HEK293T (cell line): ENCODE results near the gene MAP3K14.

Experiments
- CTCF ChIA-PET: fragments of 350-600 bp; formaldehyde crosslinking; extraction: SDS; loops from one replicate; lab custom pipeline; 2021; ENCODE audit warnings: antibody characterized with exemption, inconsistent platforms; lab: Yijun Ruan, JAX
- POLR2A ChIA-PET: fragments of 350-600 bp; formaldehyde crosslinking; extraction: SDS; loops from one replicate; lab custom pipeline; 2020; ENCODE audit warnings: antibody characterized with exemption, inconsistent platforms; lab: Yijun Ruan, JAX
- DNase-seq: peaks from one replicate; pipeline ENCODE4 v3.0.0; 2012; ENCODE audit warnings: mixed read lengths; ENCODE audit errors: extremely low spot score
- ARNT ChIP-seq: fragments of 450-650 bp; IDR thresholded peaks from 2 replicates; pipeline ENCODE4 v1.6.1; 2017; ENCODE audit warnings: mild to moderate bottlenecking
- BHLHE40 ChIP-seq: fragments of 450-650 bp; IDR thresholded peaks from 2 replicates; pipeline ENCODE4 v1.6.1; 2016; ENCODE audit warnings: mild to moderate bottlenecking, moderate library complexity, borderline replicate concordance
- CTBP1 ChIP-seq: fragments of 450-650 bp; IDR thresholded peaks from 2 replicates; pipeline ENCODE4 v1.6.1; 2016; ENCODE audit warnings: borderline replicate concordance
- ELF4 ChIP-seq: fragments of 450-650 bp; IDR thresholded peaks from 2 replicates; pipeline ENCODE4 v1.6.1; 2017; ENCODE audit warnings: antibody characterized with exemption
- FOXA1 ChIP-seq: fragments of 450-650 bp; IDR thresholded peaks from 2 replicates; pipeline ENCODE4 v1.6.1; 2016; ENCODE audit warnings: mild to moderate bottlenecking
- FOXK2 ChIP-seq: fragments of 450-650 bp; IDR thresholded peaks from 2 replicates; pipeline ENCODE4 v1.6.1; 2016; ENCODE audit warnings: mild to moderate bottlenecking
- FOXM1 ChIP-seq: fragments of 450-650 bp; IDR thresholded peaks from 2 replicates; pipeline ENCODE4 v1.6.1; 2017; ENCODE audit warnings: mild to moderate bottlenecking, borderline replicate concordance
- HDGF ChIP-seq: fragments of 450-650 bp; IDR thresholded peaks from 2 replicates; pipeline ENCODE4 v1.6.1; 2017; ENCODE audit warnings: antibody characterized with exemption, borderline replicate concordance
- L3MBTL2 ChIP-seq: fragments of 450-650 bp; conservative IDR thresholded peaks from 2 replicates; pipeline ENCODE4 v1.6.1; 2016; ENCODE audit warnings: mild to moderate bottlenecking
- LEF1 ChIP-seq: fragments of 450-650 bp; IDR thresholded peaks from 2 replicates; pipeline ENCODE4 v1.6.1; 2017; ENCODE audit warnings: mild to moderate bottlenecking, borderline replicate concordance
- NFRKB ChIP-seq: fragments of 450-650 bp; IDR thresholded peaks from 2 replicates; pipeline ENCODE4 v1.6.1; 2016; ENCODE audit warnings: mild to moderate bottlenecking, moderate library complexity
- SP1 ChIP-seq: fragments of 450-650 bp; IDR thresholded peaks from 2 replicates; pipeline ENCODE4 v1.6.1; 2017
- SUZ12 ChIP-seq: fragments of 450-650 bp; IDR thresholded peaks from 2 replicates; pipeline ENCODE4 v1.6.1; 2016; ENCODE audit warnings: mild to moderate bottlenecking
- TARDBP ChIP-seq: fragments of 450-650 bp; IDR thresholded peaks from 2 replicates; pipeline ENCODE4 v1.6.1; 2016
- ZNF384 ChIP-seq: fragments of 450-650 bp; IDR thresholded peaks from 2 replicates; pipeline ENCODE4 v1.6.1; 2016
- TF ChIP-seq, protein P1 (sequence below): fragments of 450-650 bp; IDR thresholded peaks from 2 replicates; pipeline ENCODE4 v1.6.1; 2016

The MAP3K14 gene

DNA sequence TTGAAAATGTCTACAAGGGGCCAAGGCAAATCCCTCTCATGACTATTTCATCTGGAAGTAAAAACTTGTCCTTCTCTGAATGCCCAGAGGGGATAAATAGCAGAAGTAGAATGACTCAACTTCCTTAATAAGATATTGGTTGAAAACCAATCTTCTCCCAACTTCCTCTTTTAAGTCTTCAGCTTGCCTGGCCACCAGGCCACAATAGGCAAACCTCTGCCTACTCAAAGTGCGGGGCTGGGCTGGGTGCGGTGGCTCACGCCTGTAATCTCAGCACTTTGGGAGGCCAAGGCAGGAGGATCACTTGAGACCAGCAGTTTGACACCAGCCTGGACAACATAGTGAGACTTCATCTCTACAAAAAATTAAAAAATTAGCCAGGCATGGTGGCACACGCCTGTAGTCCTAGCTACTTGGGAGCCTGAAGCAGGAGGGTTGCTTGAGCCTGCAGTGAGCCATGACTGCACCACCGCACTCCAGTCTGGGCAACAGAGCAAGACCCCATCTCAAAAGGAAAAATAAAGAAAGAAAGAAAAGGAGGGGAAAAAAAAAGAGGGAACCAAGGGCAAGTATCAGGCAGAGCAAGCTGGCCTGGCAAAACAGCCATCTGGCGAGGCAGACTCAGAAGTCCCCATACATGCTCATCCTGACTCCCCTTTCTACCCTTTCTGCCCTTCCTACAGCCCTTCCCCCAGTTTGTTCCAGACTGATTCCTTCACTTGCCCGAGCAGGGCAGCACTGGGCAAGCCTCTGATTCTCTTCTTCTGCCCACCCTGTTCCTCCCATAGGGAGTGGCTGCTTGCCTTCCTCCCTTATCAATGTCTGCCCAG is 20.6 kb downstream of the MAP3K14 start:
- ChIA-PET POLR2A (interaction anchor here (1.4 kb wide), 1 partner anchor 21 kb away, joined by 3 read pairs; the partner anchor contains the start of gene MAP3K14), CTCF (interaction anchor here (0.6 to 1.1 kb wide), 2 partner anchors 19 to 49 kb away, joined by 3 to 4 read pairs; no protein-coding TSS in a partner anchor)
- no peak for DNase-seq
- no peak for TF ChIP-seq SP1
- no peak for TF ChIP-seq ZNF384
- TF ChIP-seq, protein P1, sequence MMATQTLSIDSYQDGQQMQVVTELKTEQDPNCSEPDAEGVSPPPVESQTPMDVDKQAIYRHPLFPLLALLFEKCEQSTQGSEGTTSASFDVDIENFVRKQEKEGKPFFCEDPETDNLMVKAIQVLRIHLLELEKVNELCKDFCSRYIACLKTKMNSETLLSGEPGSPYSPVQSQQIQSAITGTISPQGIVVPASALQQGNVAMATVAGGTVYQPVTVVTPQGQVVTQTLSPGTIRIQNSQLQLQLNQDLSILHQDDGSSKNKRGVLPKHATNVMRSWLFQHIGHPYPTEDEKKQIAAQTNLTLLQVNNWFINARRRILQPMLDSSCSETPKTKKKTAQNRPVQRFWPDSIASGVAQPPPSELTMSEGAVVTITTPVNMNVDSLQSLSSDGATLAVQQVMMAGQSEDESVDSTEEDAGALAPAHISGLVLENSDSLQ = no peak
- TF ChIP-seq HDGF = no peak
- TF ChIP-seq ARNT = no peak
- TF ChIP-seq BHLHE40 = no peak
- no peak for TF ChIP-seq TARDBP

DNA sequence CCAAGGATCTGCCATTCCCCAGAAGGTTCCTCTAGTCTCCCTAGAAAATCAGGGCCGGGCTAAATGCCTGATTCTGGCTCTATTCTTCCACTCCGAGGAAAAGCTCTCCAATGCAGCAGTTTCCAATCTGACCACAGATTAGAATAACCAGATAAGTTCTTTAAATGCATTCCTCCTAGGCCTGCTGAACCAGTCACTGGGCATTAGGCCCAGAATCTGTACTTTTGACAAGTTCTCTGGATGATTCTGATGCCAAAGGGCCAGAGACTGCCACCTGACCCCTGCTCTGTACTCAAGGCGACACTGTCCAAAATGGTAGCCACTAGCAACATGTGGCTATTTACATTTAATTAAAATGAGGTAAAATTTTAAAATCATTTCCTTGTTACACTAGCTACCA is 22.3 kb downstream of the MAP3K14 start:
- no peak for DNase-seq
- ChIA-PET POLR2A (interaction anchor here (1.4 kb wide), 1 partner anchor 23 kb away, joined by 3 read pairs; the partner anchor contains the start of gene MAP3K14), CTCF (interaction anchor here (0.5 to 0.8 kb wide), 2 partner anchors 16 to 19 kb away, joined by 3 to 4 read pairs; no protein-coding TSS in a partner anchor)
- TF ChIP-seq ELF4 = no peak
- no peak for TF ChIP-seq BHLHE40
- TF ChIP-seq FOXK2 = no peak
- no peak for TF ChIP-seq ZNF384
- TF ChIP-seq, protein P1 = no peak
- TF ChIP-seq HDGF = no peak
- no peak for TF ChIP-seq ARNT
- TF ChIP-seq L3MBTL2 = no peak
- no peak for TF ChIP-seq FOXA1
- no peak for TF ChIP-seq SUZ12
- no peak for TF ChIP-seq SP1
- no peak for TF ChIP-seq TARDBP
- TF ChIP-seq FOXM1 = no peak
- no peak for TF ChIP-seq NFRKB
- no peak for TF ChIP-seq LEF1
- no peak for TF ChIP-seq CTBP1

DNA sequence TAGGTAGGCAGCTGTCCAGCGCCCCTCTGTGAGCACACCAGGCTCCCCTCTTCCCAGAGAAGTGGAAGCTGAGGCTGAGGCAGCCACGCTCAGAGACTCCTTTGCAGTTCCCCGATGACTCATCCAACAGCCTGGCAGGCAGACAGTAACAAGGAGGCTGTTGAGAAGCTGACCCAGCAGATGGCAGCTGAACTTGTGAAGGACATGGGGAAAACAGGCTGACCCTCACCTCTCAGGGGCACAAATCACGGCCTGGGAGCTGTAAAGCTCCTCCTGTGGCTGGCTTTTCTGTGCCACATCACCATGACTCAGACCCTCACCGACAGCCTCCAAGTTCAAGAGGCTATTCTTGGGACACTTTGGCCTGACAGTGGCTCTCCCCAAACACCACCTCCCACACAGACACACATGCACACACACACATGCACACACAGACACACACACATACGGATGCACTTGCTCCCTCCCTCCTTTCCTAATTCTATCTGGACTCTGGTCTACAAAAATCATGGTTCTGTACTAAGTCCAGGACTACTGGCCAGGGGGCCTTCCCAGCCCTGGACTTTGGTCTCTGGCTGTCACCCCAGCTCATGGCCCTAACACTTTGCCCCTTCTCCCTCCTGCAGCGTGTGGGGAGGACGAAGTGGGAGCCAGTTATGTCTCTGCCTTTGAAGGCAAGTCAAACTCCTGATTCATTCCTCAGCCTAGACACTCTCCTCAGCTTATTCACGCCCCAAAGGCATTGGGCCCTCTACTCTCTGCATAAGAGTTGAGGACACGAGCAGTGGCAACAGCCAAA is 23.2 kb downstream of the MAP3K14 start:
- POLR2A ChIA-PET = interaction anchor here (0.9 kb wide), 1 partner anchor 24 kb away, joined by 4 read pairs; the partner anchor contains the start of gene MAP3K14
- TF ChIP-seq ARNT (no peak), FOXM1 (no peak), SUZ12 (no peak), ELF4 (no peak), FOXK2 (no peak), SP1 (no peak), TARDBP (no peak), HDGF (no peak), L3MBTL2 (no peak), CTBP1 (no peak), LEF1 (no peak), ZNF384 (no peak)
- no peak for DNase-seq
- CTCF ChIA-PET = interaction anchor here (0.8 to 1.0 kb wide), 3 partner anchors 16 to 158 kb away, joined by 3 to 4 read pairs (median 3); partner anchors contain the start of gene ACBD4

DNA sequence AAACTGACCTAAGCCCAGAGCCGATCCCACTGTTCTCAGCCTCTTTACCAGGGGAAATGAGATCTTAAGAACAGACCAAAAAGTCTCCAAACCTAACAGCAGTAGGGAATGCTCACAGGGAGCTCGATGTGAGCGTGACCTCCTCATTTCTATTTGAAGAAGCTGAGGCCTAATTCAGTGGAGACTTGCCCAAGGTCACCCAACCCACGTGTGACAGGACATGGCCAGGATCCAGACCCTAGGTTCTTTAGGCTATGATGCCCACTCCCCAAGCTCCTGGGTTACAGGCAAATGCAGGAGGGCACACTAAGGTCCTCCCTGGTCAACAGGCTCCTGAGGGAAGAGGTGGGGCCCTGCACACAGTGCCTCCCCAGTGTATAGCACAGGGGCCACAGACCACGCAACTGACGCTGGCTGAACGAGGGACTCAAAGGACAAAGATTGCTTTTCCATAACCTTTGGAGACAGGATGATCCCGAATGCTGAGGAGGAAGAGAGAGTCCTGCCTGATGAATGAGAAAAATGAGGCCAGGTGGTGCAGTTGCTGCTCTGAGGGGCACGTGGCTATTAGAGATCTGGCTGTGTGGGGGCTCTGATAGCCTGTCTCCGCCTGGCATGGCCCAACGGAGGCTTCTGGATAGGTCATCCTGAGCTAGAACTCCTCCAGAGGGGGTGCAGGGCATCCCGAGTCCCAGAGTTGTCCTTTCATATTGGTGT is 24.0 kb downstream of the MAP3K14 start:
- ChIA-PET POLR2A (interaction anchor here (0.9 kb wide), 1 partner anchor 24 kb away, joined by 4 read pairs; the partner anchor contains the start of gene MAP3K14), CTCF (interaction anchor here (0.8 kb wide), 2 partner anchors 16 to 158 kb away, joined by 3 read pairs; partner anchors contain the start of gene ACBD4)
- no peak for DNase-seq
- TF ChIP-seq, protein P1 = no peak
- TF ChIP-seq L3MBTL2 = no peak
- TF ChIP-seq CTBP1 = no peak
- no peak for TF ChIP-seq FOXA1
- TF ChIP-seq NFRKB = no peak
- TF ChIP-seq LEF1 = no peak
- no peak for TF ChIP-seq FOXM1
- no peak for TF ChIP-seq FOXK2

DNA sequence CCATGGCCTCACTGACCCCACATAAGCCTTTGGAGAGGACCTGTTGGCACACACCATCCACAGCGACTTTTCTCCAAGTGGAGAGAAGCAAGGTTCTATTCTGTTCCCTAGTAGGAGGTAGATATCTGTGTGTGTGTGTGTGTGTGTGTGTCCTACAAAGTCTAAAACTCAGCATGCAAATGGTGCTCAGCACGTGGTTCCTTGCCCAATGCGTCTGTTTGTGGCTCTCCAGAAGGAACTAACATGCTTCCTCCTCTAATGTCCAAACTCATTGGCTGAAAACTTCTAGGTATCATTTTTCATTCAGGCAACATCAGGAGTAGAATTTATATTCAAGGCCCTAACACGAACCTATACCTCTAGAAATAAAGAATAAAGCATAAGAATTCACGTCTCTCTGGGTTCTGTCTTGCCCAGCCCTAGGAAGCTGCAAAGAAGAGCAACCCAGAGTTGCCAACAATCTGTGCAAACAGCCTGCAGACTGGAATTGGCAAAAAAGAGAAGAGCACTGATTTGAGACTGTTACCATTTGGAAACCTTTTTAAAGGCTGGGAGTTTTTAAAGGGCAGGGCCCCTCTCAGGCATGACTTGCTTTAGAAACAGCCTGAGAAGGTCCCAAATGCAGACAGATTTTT is 25.5 kb downstream of the MAP3K14 start:
- TF ChIP-seq TARDBP (no peak), CTBP1 (no peak), FOXM1 (no peak), BHLHE40 (no peak), SP1 (no peak), LEF1 (no peak), ZNF384 (no peak), ARNT (no peak), L3MBTL2 (no peak), FOXA1 (no peak)
- TF ChIP-seq, protein P1 = no peak
- DNase-seq = no peak
- CTCF ChIA-PET = interaction anchor here (1.1 kb wide), 1 partner anchor 14 kb away, joined by 7 read pairs; no protein-coding TSS in a partner anchor
- POLR2A ChIA-PET = interaction anchor here (1.0 kb wide), 1 partner anchor 28 kb away, joined by 3 read pairs; no protein-coding TSS in a partner anchor
